HepG2 (cell line): ENCODE data around the gene HOMEZ. TPM values are rescaled to one million over a fixed set of nuclear protein-coding genes. Genes with fewer than 3 reads are reported as not detected.

ENCODE experiments used
- BCL6 ChIP-seq: IDR thresholded peaks from 2 replicates; pipeline ENCODE4 v1.6.1; 2016; ENCODE audit warnings: missing genetic modification reagents, missing compliant biosample characterization
- CREB3 ChIP-seq: sonication (generic); formaldehyde crosslinking; IDR thresholded peaks from 2 replicates; pipeline ENCODE4 v1.5.0; 2020; ENCODE audit warnings: missing genetic modification reagents
- MIER3 ChIP-seq: IDR thresholded peaks from 2 replicates; pipeline ENCODE4 v1.6.1; 2016; ENCODE audit warnings: missing compliant biosample characterization, borderline replicate concordance
- NAIF1 ChIP-seq: sonication (generic); formaldehyde crosslinking; IDR thresholded peaks from 2 replicates; pipeline ENCODE4 v1.5.0; 2020; ENCODE audit warnings: mild to moderate bottlenecking, missing genetic modification reagents, borderline replicate concordance
- PAF1 ChIP-seq: IDR thresholded peaks from 2 replicates; pipeline ENCODE4 v1.6.1; 2016; ENCODE audit warnings: missing genetic modification reagents, missing compliant biosample characterization
- PRMT3 ChIP-seq: sonication (generic); formaldehyde crosslinking; IDR thresholded peaks from 2 replicates; pipeline ENCODE4 v1.8.1; 2022; ENCODE audit warnings: low read depth, mild to moderate bottlenecking, moderate library complexity, missing genetic modification reagents, borderline replicate concordance
- SCMH1 ChIP-seq: sonication (generic); formaldehyde crosslinking; IDR thresholded peaks from 2 replicates; pipeline ENCODE4 v1.9.0; 2021; ENCODE audit warnings: missing genetic modification reagents, mild to moderate bottlenecking, borderline replicate concordance
- TOPORS ChIP-seq: sonication (generic); formaldehyde crosslinking; IDR thresholded peaks from 2 replicates; pipeline ENCODE4 v1.8.0; 2023; ENCODE audit warnings: mild to moderate bottlenecking, missing genetic modification reagents
- TSC22D2 ChIP-seq: sonication (generic); formaldehyde crosslinking; IDR thresholded peaks from 2 replicates; pipeline ENCODE4 v1.5.1; 2020; ENCODE audit warnings: missing genetic modification reagents, mild to moderate bottlenecking, borderline replicate concordance
- ZMYM2 ChIP-seq: sonication (generic); formaldehyde crosslinking; IDR thresholded peaks from 2 replicates; pipeline ENCODE4 v1.8.0; 2022; ENCODE audit warnings: mild to moderate bottlenecking, missing genetic modification reagents
- ZMYM3 ChIP-seq: sonication (generic); formaldehyde crosslinking; IDR thresholded peaks from 2 replicates; pipeline ENCODE4 v1.5.1; 2020; ENCODE audit warnings: mild to moderate bottlenecking, missing genetic modification reagents
- ZNF10 ChIP-seq: sonication (generic); formaldehyde crosslinking; IDR thresholded peaks from 2 replicates; pipeline ENCODE4 v1.4.0; 2020; ENCODE audit warnings: mild to moderate bottlenecking, low read depth, missing genetic modification reagents, borderline replicate concordance
- ZNF143 ChIP-seq: sonication (generic); formaldehyde crosslinking; IDR thresholded peaks from 2 replicates; pipeline ENCODE4 v1.4.0; 2020; ENCODE audit warnings: missing genetic modification reagents
- ZNF232 ChIP-seq: sonication (generic); formaldehyde crosslinking; IDR thresholded peaks from 2 replicates; pipeline ENCODE4 v1.4.0; 2020; ENCODE audit warnings: missing genetic modification reagents, borderline replicate concordance
- ZNF329 ChIP-seq: sonication (generic); formaldehyde crosslinking; IDR thresholded peaks from 2 replicates; pipeline ENCODE4 v1.9.0; 2021; ENCODE audit warnings: low read depth, mild to moderate bottlenecking, missing genetic modification reagents
- ZNF441 ChIP-seq: sonication (generic); formaldehyde crosslinking; IDR thresholded peaks from 2 replicates; pipeline ENCODE4 v1.7.0; 2021; ENCODE audit warnings: missing genetic modification reagents, borderline replicate concordance
- ZNF460 ChIP-seq: sonication (generic); formaldehyde crosslinking; IDR thresholded peaks from 2 replicates; pipeline ENCODE4 v1.5.1; 2020; ENCODE audit warnings: missing genetic modification reagents, mild to moderate bottlenecking, borderline replicate concordance
- ZNF614 ChIP-seq: IDR thresholded peaks from 2 replicates; pipeline ENCODE4 v1.6.1; 2018; ENCODE audit warnings: missing biosample characterization, missing genetic modification reagents, inconsistent platforms, borderline replicate concordance
- ZNF747 ChIP-seq: sonication (generic); formaldehyde crosslinking; IDR thresholded peaks from 2 replicates; pipeline ENCODE4 v1.8.1; 2023; ENCODE audit warnings: missing genetic modification reagents, mild to moderate bottlenecking, borderline replicate concordance
- ZNF841 ChIP-seq: sonication (generic); formaldehyde crosslinking; IDR thresholded peaks from 2 replicates; pipeline ENCODE4 v1.8.1; 2023; ENCODE audit warnings: missing genetic modification reagents, borderline replicate concordance
- polyA plus RNA-seq, 8 experiments: library from polyadenylated mRNA; depleted of rRNA in 3 of 8; stranded (reverse) in 7 of 8; unstranded in 1 of 8; fragments of >200 nt; fragmentation: Illumina TruSeq in 4 of 8; extraction: Trizol in 4 of 8; gene quantifications; 2 replicates each; pipeline versions ENCODE4 v1.2.1 to v1.2.3, GENCODE V29; 2011 to 2016; ENCODE audit warnings: low read depth in 4 of 8, missing spikeins in 1 of 8, mixed read lengths in 1 of 8; ENCODE audit not compliant: insufficient read depth in 1 of 8
- total RNA-seq, 5 experiments: library from RNA; depleted of rRNA; stranded (reverse); fragments of >200 nt; fragmentation: Illumina TruSeq; extraction: Trizol; gene quantifications; 2 replicates each; pipeline ENCODE4 v1.2.3, GENCODE V29; 2016; ENCODE audit warnings: low read depth in 1 of 5
- TF ChIP-seq, protein P1 (sequence below): sonication (generic); formaldehyde crosslinking; IDR thresholded peaks from 2 replicates; pipeline ENCODE4 v1.4.0; 2020; ENCODE audit warnings: missing genetic modification reagents
- TF ChIP-seq, protein P2 (sequence below): sonication (generic); formaldehyde crosslinking; IDR thresholded peaks from 2 replicates; pipeline ENCODE4 v1.4.0; 2020; ENCODE audit warnings: missing genetic modification reagents
- TF ChIP-seq, protein P3 (sequence below): sonication (generic); formaldehyde crosslinking; IDR thresholded peaks from 2 replicates; pipeline ENCODE4 v1.4.0; 2020; ENCODE audit warnings: mild to moderate bottlenecking, missing genetic modification reagents
- TF ChIP-seq, protein P4 (sequence below): IDR thresholded peaks from 2 replicates; pipeline ENCODE4 v1.6.1; 2018; ENCODE audit warnings: missing genetic modification reagents, mild to moderate bottlenecking, missing compliant biosample characterization

Gene HOMEZ
- total and polyA plus RNA-seq, 2 of the 13 experiments (the other 11 are each of a cell fraction or from before 2014, with no cell fraction given), result 14.5 to 31.8 TPM

- TF ChIP-seq ZMYM2, result peak; percentile 96
- TF ChIP-seq, protein P1, sequence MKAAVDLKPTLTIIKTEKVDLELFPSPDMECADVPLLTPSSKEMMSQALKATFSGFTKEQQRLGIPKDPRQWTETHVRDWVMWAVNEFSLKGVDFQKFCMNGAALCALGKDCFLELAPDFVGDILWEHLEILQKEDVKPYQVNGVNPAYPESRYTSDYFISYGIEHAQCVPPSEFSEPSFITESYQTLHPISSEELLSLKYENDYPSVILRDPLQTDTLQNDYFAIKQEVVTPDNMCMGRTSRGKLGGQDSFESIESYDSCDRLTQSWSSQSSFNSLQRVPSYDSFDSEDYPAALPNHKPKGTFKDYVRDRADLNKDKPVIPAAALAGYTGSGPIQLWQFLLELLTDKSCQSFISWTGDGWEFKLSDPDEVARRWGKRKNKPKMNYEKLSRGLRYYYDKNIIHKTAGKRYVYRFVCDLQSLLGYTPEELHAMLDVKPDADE (CRISPR knock-in tag), result no peak
- TF ChIP-seq ZNF143 (CRISPR knock-in tag), result 0 out of 2 replicates have a peak, but pooled peaks have one; percentile 5
- peak; percentile 83 for TF ChIP-seq ZMYM3 (CRISPR knock-in tag)
- no peak for TF ChIP-seq TOPORS (CRISPR knock-in tag)
- TF ChIP-seq PAF1 (CRISPR knock-in tag), result no peak
- no peak for TF ChIP-seq ZNF841 (CRISPR knock-in tag)
- TF ChIP-seq ZNF329, result peak; percentile 23; the same call in 1 of the 2 replicates
- peak; percentile 7 for TF ChIP-seq BCL6 (CRISPR knock-in tag)
- TF ChIP-seq CREB3, result peak; percentile 29; the same call in 1 of the 2 replicates
- peak; percentile 84; the same call in 1 of the 2 replicates for TF ChIP-seq ZNF747 (CRISPR knock-in tag)
- peak; percentile 77; the same call in 1 of the 2 replicates for TF ChIP-seq MIER3 (CRISPR knock-in tag)
- TF ChIP-seq TSC22D2 (CRISPR knock-in tag), result peak; percentile 20
- TF ChIP-seq NAIF1 (CRISPR knock-in tag), result peak; percentile 75; the same call in 1 of the 2 replicates
- no peak for TF ChIP-seq PRMT3
- TF ChIP-seq ZNF614 (CRISPR knock-in tag), result peak; percentile 69; the same call in 1 of the 2 replicates
- TF ChIP-seq, protein P2, sequence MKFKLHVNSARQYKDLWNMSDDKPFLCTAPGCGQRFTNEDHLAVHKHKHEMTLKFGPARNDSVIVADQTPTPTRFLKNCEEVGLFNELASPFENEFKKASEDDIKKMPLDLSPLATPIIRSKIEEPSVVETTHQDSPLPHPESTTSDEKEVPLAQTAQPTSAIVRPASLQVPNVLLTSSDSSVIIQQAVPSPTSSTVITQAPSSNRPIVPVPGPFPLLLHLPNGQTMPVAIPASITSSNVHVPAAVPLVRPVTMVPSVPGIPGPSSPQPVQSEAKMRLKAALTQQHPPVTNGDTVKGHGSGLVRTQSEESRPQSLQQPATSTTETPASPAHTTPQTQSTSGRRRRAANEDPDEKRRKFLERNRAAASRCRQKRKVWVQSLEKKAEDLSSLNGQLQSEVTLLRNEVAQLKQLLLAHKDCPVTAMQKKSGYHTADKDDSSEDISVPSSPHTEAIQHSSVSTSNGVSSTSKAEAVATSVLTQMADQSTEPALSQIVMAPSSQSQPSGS, result peak; percentile 35
- TF ChIP-seq, protein P3, sequence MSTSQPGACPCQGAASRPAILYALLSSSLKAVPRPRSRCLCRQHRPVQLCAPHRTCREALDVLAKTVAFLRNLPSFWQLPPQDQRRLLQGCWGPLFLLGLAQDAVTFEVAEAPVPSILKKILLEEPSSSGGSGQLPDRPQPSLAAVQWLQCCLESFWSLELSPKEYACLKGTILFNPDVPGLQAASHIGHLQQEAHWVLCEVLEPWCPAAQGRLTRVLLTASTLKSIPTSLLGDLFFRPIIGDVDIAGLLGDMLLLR, result peak; percentile 91
- TF ChIP-seq SCMH1 (CRISPR knock-in tag), result no peak
- TF ChIP-seq ZNF460 (CRISPR knock-in tag), result no peak
- TF ChIP-seq, protein P4, sequence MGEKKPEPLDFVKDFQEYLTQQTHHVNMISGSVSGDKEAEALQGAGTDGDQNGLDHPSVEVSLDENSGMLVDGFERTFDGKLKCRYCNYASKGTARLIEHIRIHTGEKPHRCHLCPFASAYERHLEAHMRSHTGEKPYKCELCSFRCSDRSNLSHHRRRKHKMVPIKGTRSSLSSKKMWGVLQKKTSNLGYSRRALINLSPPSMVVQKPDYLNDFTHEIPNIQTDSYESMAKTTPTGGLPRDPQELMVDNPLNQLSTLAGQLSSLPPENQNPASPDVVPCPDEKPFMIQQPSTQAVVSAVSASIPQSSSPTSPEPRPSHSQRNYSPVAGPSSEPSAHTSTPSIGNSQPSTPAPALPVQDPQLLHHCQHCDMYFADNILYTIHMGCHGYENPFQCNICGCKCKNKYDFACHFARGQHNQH, result peak; percentile 91
- TF ChIP-seq ZNF10 (CRISPR knock-in tag), result no peak
- TF ChIP-seq ZNF232, result peak; percentile 38; the same call in 1 of the 2 replicates
- peak; percentile 71 for TF ChIP-seq ZNF441
Measured at GRCh38 chr14:23286020-23286901, at the start of gene HOMEZ (continued).
